B cell (primary cell): ENCODE data around the gene ZMYM4. TPM values are rescaled to one million over a fixed set of nuclear protein-coding genes. Genes with fewer than 3 reads are reported as not detected.

ENCODE experiments used
- ATAC-seq: fragments of 200-7000 bp; cut with Tn5 transposase; one replicate; pipeline ENCODE4 v1.10.0; 2021; ENCODE audit warnings: low read depth, mild to moderate bottlenecking, moderate number of reproducible peaks, moderate library complexity
- CTCF ChIA-PET: fragments of 350-600 bp; sonication (Branson Sonifier 250); formaldehyde crosslinking; loops from one replicate; lab custom pipeline; 2021; ENCODE audit warnings: antibody characterized with exemption, inconsistent platforms; lab: Charles Lee
- POLR2A ChIA-PET: fragments of 350-600 bp; sonication (Branson Sonifier 250); formaldehyde crosslinking; loops from one replicate; lab custom pipeline; 2021; ENCODE audit warnings: antibody characterized with exemption; lab: Charles Lee
- DNase-seq: peaks from one replicate; pipeline ENCODE4 v3.0.0; 2013
- H2AFZ ChIP-seq: 2 replicates; pipeline ENCODE4 v1.6.1; 2012; ENCODE audit warnings: mild to moderate bottlenecking, low read depth, low read length; ENCODE audit not compliant: insufficient read depth, poor library complexity, severe bottlenecking
- H3K27ac ChIP-seq, 2 donors: 1 replicate in 1 of 2; 2 replicates in 1 of 2; pipeline ENCODE4 v1.5.1; 2012 to 2013; ENCODE audit warnings: low read length in 2 of 2, mild to moderate bottlenecking in 2 of 2, moderate library complexity in 1 of 2
- H3K27me3 ChIP-seq, 4 experiments: fragments of 200-600 bp in 1 of 4; sonication (generic) in 1 of 4; replicated peaks in 1 of 4; 1 replicate in 2 of 4; 2 replicates in 2 of 4; pipeline versions ENCODE4 v1.6.1 to v1.7.0; 2013 to 2016; ENCODE audit warnings: low read length in 3 of 4, mild to moderate bottlenecking in 2 of 4, mixed read lengths in 1 of 4, moderate library complexity in 1 of 4; ENCODE audit not compliant: insufficient read depth in 4 of 4, control insufficient read depth in 3 of 4; ENCODE audit errors: control extremely low read depth in 1 of 4
- H3K36me3 ChIP-seq, 2 experiments: replicated peaks in 1 of 2; 1 replicate in 1 of 2; 2 replicates in 1 of 2; pipeline versions ENCODE4 v1.6.1 to v1.7.1; 2013; ENCODE audit warnings: low read length in 1 of 2; ENCODE audit not compliant: insufficient read depth in 2 of 2, control insufficient read depth in 1 of 2; ENCODE audit errors: control extremely low read depth in 1 of 2, extremely low read depth in 1 of 2
- H3K4me1 ChIP-seq, 2 donors: fragments of 200-600 bp in 1 of 2; sonication (generic) in 1 of 2; 1 replicate in 1 of 2; 2 replicates in 1 of 2; pipeline versions ENCODE4 v1.5.1 to v1.6.1; 2013 to 2017; ENCODE audit warnings: low read length in 2 of 2; ENCODE audit not compliant: control insufficient read depth in 2 of 2, insufficient read depth in 2 of 2
- H3K4me2 ChIP-seq: replicated peaks from 2 replicates; pipeline ENCODE3; 2012; ENCODE audit warnings: mild to moderate bottlenecking, low read depth, low read length; ENCODE audit not compliant: poor library complexity, severe bottlenecking
- H3K4me3 ChIP-seq, 5 experiments: fragments of 200-600 bp in 1 of 5; sonication (generic) in 1 of 5; 1 replicate in 3 of 5; 2 replicates in 2 of 5; pipeline versions ENCODE4 v1.5.1 to v1.7.0; 2011 to 2016; ENCODE audit warnings: low read length in 4 of 5, mild to moderate bottlenecking in 4 of 5, low read depth in 2 of 5, control low read depth in 1 of 5, moderate library complexity in 1 of 5; ENCODE audit not compliant: insufficient read depth in 1 of 5; ENCODE audit errors: control extremely low read depth in 1 of 5, extremely low read depth in 1 of 5
- H3K79me2 ChIP-seq: fragments of 200-600 bp; sonication (generic); one replicate; pipeline ENCODE4 v1.6.0; 2016; ENCODE audit warnings: low read length; ENCODE audit not compliant: control insufficient read depth, insufficient read depth
- H3K9ac ChIP-seq: fragments of 200-600 bp; sonication (generic); 2 replicates; pipeline ENCODE4 v1.6.1; 2017; ENCODE audit warnings: mild to moderate bottlenecking, low read length, moderate library complexity
- H3K9me3 ChIP-seq, 3 donors: one replicate each; pipeline versions ENCODE4 v1.6.1 to v1.7.1; 2013; ENCODE audit warnings: low read length in 2 of 3; ENCODE audit not compliant: control insufficient read depth in 2 of 3, insufficient read depth in 1 of 3; ENCODE audit errors: control extremely low read depth in 1 of 3
- H4K20me1 ChIP-seq: 2 replicates; pipeline ENCODE4 v1.6.0; 2012; ENCODE audit warnings: mild to moderate bottlenecking, low read length; ENCODE audit not compliant: insufficient read depth, control insufficient read depth, poor library complexity, severe bottlenecking
- H3K27ac Mint-ChIP-seq: one replicate; pipeline ENCODE4 v1.8.0; 2021; ENCODE audit warnings: mixed read lengths
- H3K27me3 Mint-ChIP-seq: one replicate; pipeline ENCODE4 v1.8.0; 2021; ENCODE audit warnings: mixed read lengths
- H3K4me1 Mint-ChIP-seq: one replicate; pipeline ENCODE4 v1.8.0; 2021; ENCODE audit warnings: mixed read lengths
- H3K4me3 Mint-ChIP-seq: one replicate; pipeline ENCODE4 v1.8.0; 2021; ENCODE audit warnings: mixed read lengths
- H3K9me3 Mint-ChIP-seq: one replicate; pipeline ENCODE4 v1.8.0; 2022; ENCODE audit warnings: mixed read lengths; ENCODE audit not compliant: insufficient read depth
- EZH2 ChIP-seq: IDR thresholded peaks from 2 replicates; pipeline ENCODE4 v1.6.1; 2012; ENCODE audit warnings: borderline replicate concordance, low read depth, mild to moderate bottlenecking, moderate library complexity, low read length; ENCODE audit not compliant: insufficient read depth, poor library complexity, severe bottlenecking
- WGBS: methylation state at CpG from one replicate; pipeline ENCODE4 v1.1.5; 2013; ENCODE audit warnings: missing lambda C conversion rate; ENCODE audit not compliant: insufficient coverage; 5-methylcytosine and 5-hydroxymethylcytosine counted together
- intact Hi-C: fragments of 100-400 bp; cut with micrococcal nuclease; formaldehyde crosslinking; loops from one replicate; pipeline ENCODE4 v1.10.0; 2022
- polyA plus RNA-seq: library from polyadenylated mRNA; depleted of rRNA; stranded (reverse); fragments of >200 nt; gene quantifications from 2 replicates; pipeline ENCODE4 v1.2.3, GENCODE V29; 2012
- total RNA-seq, 2 donors: library from RNA; stranded (reverse); fragments of 120-200 nt in 1 of 2; gene quantifications; 1 replicate in 1 of 2; 2 replicates in 1 of 2; pipeline versions ENCODE4 v1.2.3 to v1.2.4, GENCODE V29; 2013 to 2022
- TF ChIP-seq, protein P1 (sequence below): fragments of 200-600 bp; IDR thresholded peaks from one replicate; pipeline ENCODE4 v1.8.0; 2022; ENCODE audit warnings: antibody characterized with exemption, mild to moderate bottlenecking

ZMYM4 gene
- total and polyA plus RNA-seq, 2 donors (not counting 1 experiment from before 2014, with no cell fraction given): 7.2 to 45.2 TPM

DNA sequence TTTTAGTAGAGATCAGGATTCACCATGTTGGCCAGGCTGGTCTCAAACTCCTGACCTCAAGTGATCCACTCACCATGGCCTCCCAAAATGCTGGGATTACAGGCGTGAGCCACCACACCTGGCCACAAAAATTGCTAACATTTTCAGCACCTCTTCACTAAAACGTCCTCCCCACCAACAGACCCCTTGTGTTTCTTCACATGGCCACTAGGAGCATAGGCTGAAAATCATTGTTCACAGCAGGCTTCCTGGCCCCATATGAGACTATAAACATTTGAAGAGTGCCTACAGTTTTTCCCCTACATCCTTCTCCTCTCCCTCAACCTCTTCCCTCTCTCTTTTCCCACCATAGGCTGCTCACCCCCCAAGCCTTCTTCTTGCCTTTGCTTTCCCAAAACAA lies 47.5 kb upstream of the ZMYM4 start:
- H3K27ac Mint-ChIP-seq: no peak overlapping the region
- H3K27me3 Mint-ChIP-seq: no peaks in the 10 kb centered on the region
- no peaks in the 10 kb centered on the region for H3K9me3 ChIP-seq
- H3K4me3 ChIP-seq: no peak overlapping the region
- no peak overlapping the region for H3K9ac ChIP-seq
- DNase-seq (peak; percentile 18), ATAC-seq (peak; percentile 33)
- 43% methylated on average over 2 of the region's 2 CpGs for WGBS
- intact Hi-C loops: no loop called here
- TF ChIP-seq, protein P1, sequence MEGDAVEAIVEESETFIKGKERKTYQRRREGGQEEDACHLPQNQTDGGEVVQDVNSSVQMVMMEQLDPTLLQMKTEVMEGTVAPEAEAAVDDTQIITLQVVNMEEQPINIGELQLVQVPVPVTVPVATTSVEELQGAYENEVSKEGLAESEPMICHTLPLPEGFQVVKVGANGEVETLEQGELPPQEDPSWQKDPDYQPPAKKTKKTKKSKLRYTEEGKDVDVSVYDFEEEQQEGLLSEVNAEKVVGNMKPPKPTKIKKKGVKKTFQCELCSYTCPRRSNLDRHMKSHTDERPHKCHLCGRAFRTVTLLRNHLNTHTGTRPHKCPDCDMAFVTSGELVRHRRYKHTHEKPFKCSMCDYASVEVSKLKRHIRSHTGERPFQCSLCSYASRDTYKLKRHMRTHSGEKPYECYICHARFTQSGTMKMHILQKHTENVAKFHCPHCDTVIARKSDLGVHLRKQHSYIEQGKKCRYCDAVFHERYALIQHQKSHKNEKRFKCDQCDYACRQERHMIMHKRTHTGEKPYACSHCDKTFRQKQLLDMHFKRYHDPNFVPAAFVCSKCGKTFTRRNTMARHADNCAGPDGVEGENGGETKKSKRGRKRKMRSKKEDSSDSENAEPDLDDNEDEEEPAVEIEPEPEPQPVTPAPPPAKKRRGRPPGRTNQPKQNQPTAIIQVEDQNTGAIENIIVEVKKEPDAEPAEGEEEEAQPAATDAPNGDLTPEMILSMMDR: peak; percentile 61
- no peak for TF ChIP-seq EZH2
- no peaks in the 10 kb centered on the region for H3K79me2 ChIP-seq
- ChIA-PET CTCF (no interaction called here), POLR2A (no interaction called here)
- no peaks in the 10 kb centered on the region for H3K4me1 ChIP-seq
- H3K9me3 Mint-ChIP-seq: no peaks in the 10 kb centered on the region
- no peak overlapping the region for H2AFZ ChIP-seq
- H3K4me1 Mint-ChIP-seq: no peaks in the 10 kb centered on the region
- no peak overlapping the region for H3K4me2 ChIP-seq
- H4K20me1 ChIP-seq: no peaks in the 10 kb centered on the region
- H3K4me3 Mint-ChIP-seq: no peak overlapping the region
- H3K27ac ChIP-seq: no peak overlapping the region
- H3K36me3 ChIP-seq: no peaks in the 10 kb centered on the region
- H3K27me3 ChIP-seq: no peaks in the 10 kb centered on the region

DNA sequence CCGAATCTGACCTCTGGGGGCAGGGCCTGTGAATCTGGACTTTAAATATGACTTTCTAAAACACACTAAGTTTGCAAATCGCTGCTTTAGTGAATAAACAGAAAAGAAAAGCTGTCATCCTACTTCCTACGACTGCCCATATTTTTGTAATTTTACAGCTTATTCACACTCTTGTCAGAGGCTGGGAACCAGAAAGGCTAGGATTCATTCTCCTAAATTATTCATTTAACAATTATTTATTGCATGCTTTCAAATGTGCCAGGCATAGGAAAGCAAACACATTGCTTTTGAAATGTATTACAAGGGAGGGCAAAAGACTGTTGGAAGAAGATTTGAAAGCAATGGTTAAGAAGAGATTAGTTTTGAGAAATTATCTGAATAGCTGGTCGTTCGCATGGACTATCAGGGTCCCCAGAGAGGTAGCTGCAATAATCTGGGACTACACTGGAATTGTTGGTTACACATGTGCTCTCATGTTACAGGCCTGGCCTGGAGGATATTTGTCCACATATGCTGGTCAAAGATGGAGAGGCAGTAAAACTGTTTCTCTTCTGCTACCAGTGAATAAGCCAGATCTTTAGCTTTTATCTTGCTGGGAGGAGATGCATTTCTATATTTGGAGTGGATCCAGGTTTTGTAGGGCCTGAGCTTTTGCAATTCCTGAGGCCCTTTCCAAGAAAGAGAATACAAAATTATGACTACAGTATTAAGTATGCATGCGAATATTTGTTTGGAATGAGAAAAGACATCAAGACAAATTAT lies 46.0 kb upstream of the ZMYM4 start:
- H3K4me3 ChIP-seq: no peak overlapping the region
- H3K9me3 Mint-ChIP-seq: no peaks in the 10 kb centered on the region
- H3K4me2 ChIP-seq: no peak overlapping the region
- H3K79me2 ChIP-seq: no peaks in the 10 kb centered on the region
- H3K4me1 ChIP-seq: no peaks in the 10 kb centered on the region
- intact Hi-C loops: no loop called here
- ATAC-seq (no peak), DNase-seq (no peak)
- H3K27me3 ChIP-seq: no peaks in the 10 kb centered on the region
- 79% methylated on average over 3 of the region's 6 CpGs for WGBS
- H3K4me3 Mint-ChIP-seq: no peak overlapping the region
- TF ChIP-seq, protein P1: no peak
- no peak for TF ChIP-seq EZH2
- no peak overlapping the region for H3K27ac Mint-ChIP-seq
- H3K27ac ChIP-seq: no peak overlapping the region
- POLR2A ChIA-PET: no interaction called here
- H3K9ac ChIP-seq: no peak overlapping the region
- H4K20me1 ChIP-seq: no peaks in the 10 kb centered on the region
- peaks cover 5% of the 10 kb centered on the region for H3K27me3 Mint-ChIP-seq
- no peaks in the 10 kb centered on the region for H3K4me1 Mint-ChIP-seq
- H2AFZ ChIP-seq: no peak overlapping the region
- CTCF ChIA-PET: interaction anchor here (0.6 to 1.2 kb wide), 4 partner anchors 16 to 357 kb away, joined by 3 to 6 read pairs (median 3); no protein-coding TSS in a partner anchor
- H3K9me3 ChIP-seq: no peaks in the 10 kb centered on the region
- no peaks in the 10 kb centered on the region for H3K36me3 ChIP-seq
